WERI-Rb-1 (cell line): ENCODE results near the gene NTRK2.

Experiments used
- DNase-seq: peaks from one replicate; pipeline ENCODE4 v3.0.0-alpha.2; 2020
- H3K27ac ChIP-seq: fragments of 250-450 bp; sonication (Bioruptor Pico); 2 replicates; pipeline ENCODE4 v1.5.1; 2020; ENCODE audit warnings: mild to moderate bottlenecking, moderate library complexity
- H3K27me3 ChIP-seq: fragments of 250-450 bp; sonication (Bioruptor Pico); 2 replicates; pipeline ENCODE4 v1.5.1; 2021; ENCODE audit warnings: mild to moderate bottlenecking, low read depth, moderate library complexity; ENCODE audit not compliant: insufficient read depth, severe bottlenecking
- H3K36me3 ChIP-seq: fragments of 250-450 bp; sonication (Bioruptor Pico); 2 replicates; pipeline ENCODE4 v1.5.1; 2020; ENCODE audit warnings: mild to moderate bottlenecking, moderate library complexity
- H3K4me3 ChIP-seq: 2 replicates; pipeline ENCODE4 v1.5.1; 2011; ENCODE audit warnings: low read depth, mild to moderate bottlenecking, control low read depth, low read length
- H3K9me3 ChIP-seq: fragments of 250-450 bp; sonication (Bioruptor Pico); 2 replicates; pipeline ENCODE4 v1.5.1; 2021; ENCODE audit warnings: mild to moderate bottlenecking, moderate library complexity; ENCODE audit not compliant: severe bottlenecking
- CTCF ChIP-seq: IDR thresholded peaks from 2 replicates; pipeline ENCODE4 v1.5.1; 2011; ENCODE audit warnings: low read depth, mild to moderate bottlenecking, control low read depth, inconsistent platforms, low read length

Gene NTRK2

DNA sequence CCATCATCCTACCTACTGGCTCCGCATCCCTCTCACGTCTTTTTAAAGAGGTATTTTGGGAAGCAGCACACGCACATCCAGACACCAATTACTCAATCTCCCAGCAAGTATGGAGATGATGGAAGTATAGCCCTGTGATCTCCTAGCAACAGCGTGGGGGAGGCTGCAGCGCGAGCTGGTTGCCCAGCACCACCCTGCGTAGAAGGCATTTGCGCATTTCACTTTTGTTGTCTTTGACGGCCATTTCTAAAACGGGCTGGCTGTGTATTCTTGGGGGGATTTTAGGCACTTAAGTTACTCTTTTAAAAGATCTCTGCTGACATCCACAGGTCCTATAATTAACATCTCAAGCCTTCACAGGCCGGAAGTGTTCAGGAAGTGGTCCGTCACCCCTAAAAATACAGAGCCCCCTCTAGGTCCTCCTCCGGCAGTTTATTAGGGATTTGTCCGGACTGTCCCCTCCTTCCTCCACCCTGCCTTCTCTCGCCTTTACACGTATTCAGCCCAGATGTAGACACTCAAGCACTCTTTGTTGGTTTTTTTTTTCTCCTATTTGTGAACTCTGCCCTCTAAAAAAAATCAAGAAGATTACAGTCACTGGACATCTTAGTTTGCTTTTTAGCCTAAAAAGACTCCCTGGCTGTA, 371.4 kb downstream of the NTRK2 start:
- no peak for DNase-seq
- Histone ChIP-seq H3K36me3 (no peaks in the 10 kb centered on the region), H3K27me3 (peaks cover 51% of the 10 kb centered on the region), H3K9me3 (no peaks in the 10 kb centered on the region), H3K4me3 (no peak overlapping the region), H3K27ac (no peak overlapping the region)
- TF ChIP-seq CTCF: no peak

GRCh38 chr9:85041466-85042137, 372.1 kb downstream of the NTRK2 start:
- Histone ChIP-seq H3K4me3 (no peak overlapping the region), H3K36me3 (no peaks in the 10 kb centered on the region), H3K27me3 (peaks cover 45% of the 10 kb centered on the region), H3K9me3 (no peaks in the 10 kb centered on the region), H3K27ac (no peak overlapping the region)
- no peak for DNase-seq
- TF ChIP-seq CTCF: no peak

- DNase-seq: no peak
- Histone ChIP-seq H3K27me3 (peaks cover 41% of the 10 kb centered on the region), H3K36me3 (no peaks in the 10 kb centered on the region), H3K4me3 (no peak overlapping the region), H3K9me3 (no peaks in the 10 kb centered on the region), H3K27ac (no peak overlapping the region)
- no peak for TF ChIP-seq CTCF
Measured at GRCh38 chr9:85042981-85043647, 373.6 kb downstream of the NTRK2 start.

DNA sequence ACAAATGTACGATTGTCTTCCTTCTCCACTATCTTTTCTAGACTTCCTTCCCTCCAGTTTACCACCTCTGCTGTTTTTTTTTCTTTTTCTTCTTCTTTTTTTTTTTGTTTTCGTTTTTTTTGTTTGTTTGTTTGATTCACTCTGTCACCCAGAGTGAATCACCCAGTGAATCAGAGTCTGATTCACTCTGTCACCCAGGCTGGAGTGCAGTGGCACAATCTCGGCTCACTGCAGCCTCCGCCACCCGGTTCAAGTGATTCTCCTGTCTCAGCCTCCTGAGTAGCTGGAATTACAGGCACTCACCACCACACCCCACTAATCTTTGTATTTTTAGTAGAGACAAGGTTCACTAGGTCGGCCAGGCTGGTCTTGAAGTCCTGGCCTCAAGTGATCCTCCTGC, 375.7 kb downstream of the NTRK2 start:
- TF ChIP-seq CTCF: no peak

DNA sequence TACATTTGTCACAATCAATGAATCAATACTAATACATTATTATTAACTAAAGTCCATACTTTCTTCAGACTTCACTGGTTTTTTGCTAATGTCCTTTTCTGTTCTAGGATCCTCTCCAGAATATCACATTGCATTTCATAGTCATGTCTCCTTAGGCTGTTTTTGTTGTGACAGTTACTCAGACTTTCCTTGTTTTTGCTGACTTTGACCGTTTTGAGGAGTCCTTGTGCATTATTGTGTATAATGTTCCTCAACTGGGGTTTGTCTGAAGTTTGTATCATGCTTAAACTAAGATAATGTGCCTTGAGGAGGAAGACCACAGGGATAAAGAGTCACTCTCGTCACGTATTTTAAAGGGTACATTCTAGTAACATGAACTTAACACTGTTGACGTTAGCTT, 376.9 kb downstream of the NTRK2 start:
- H3K27ac ChIP-seq: no peak overlapping the region
- peaks cover 47% of the 10 kb centered on the region for H3K27me3 ChIP-seq
- TF ChIP-seq CTCF: no peak
- H3K9me3 ChIP-seq: no peaks in the 10 kb centered on the region
- DNase-seq: no peak
- H3K36me3 ChIP-seq: no peaks in the 10 kb centered on the region
- H3K4me3 ChIP-seq: no peak overlapping the region

More for the DNA sequence above, 375.7 kb downstream of the NTRK2 start:
- Histone ChIP-seq H3K9me3 (no peaks in the 10 kb centered on the region), H3K27ac (no peak overlapping the region), H3K36me3 (no peaks in the 10 kb centered on the region), H3K27me3 (peaks cover 40% of the 10 kb centered on the region), H3K4me3 (no peak overlapping the region)
- no peak for DNase-seq
